H1 (cell line): ENCODE data around the gene TAF7. TPM values are rescaled to one million over a fixed set of nuclear protein-coding genes. Genes with fewer than 3 reads are reported as not detected.
A peak's percentile ranks its signal among the peaks of the same experiment; 100 is the strongest.

Experiments
- CEBPB ChIP-seq: IDR thresholded peaks from 2 replicates; pipeline ENCODE4 v1.6.1; 2012; ENCODE audit warnings: low read depth, low read length
- SUZ12 ChIP-seq: fragments of 200-600 bp; sonication (generic); IDR thresholded peaks from 2 replicates; pipeline ENCODE4 v1.6.1; 2012; ENCODE audit warnings: mild to moderate bottlenecking, inconsistent platforms, low read length, moderate library complexity, mixed read lengths
- polyA plus RNA-seq, 7 experiments: library from polyadenylated mRNA; depleted of rRNA in 3 of 7; stranded (reverse) in 5 of 7; unstranded in 2 of 7; fragments of >200 nt in 5 of 7; fragments of 200-250 nt in 2 of 7; gene quantifications; 1 replicate in 5 of 7; 2 replicates in 1 of 7; 4 replicates in 1 of 7; pipeline versions ENCODE4 v1.2.1 to v1.2.3, GENCODE V29; 2011 to 2013; ENCODE audit warnings: missing spikeins in 2 of 7, mixed read lengths in 2 of 7
- total RNA-seq: library from RNA; stranded (reverse); fragmentation: NEBNext Ultra II Directional; extraction: Animal tissue kit (Norgen Biotek cat#: 25700); gene quantifications from 2 replicates; pipeline ENCODE4 v1.2.1, GENCODE V29; 2021
- TF ChIP-seq, protein P1 (sequence below), 3 experiments: IDR thresholded peaks; 1 replicate in 2 of 3; 2 replicates in 1 of 3; pipeline versions ENCODE4 v1.5.1 to v1.6.1; 2011; ENCODE audit warnings: low read length in 3 of 3, mild to moderate bottlenecking in 3 of 3, inconsistent platforms in 2 of 3, low read depth in 1 of 3, moderate library complexity in 1 of 3; ENCODE audit not compliant: insufficient read depth in 1 of 3; ENCODE audit errors: control extremely low read depth in 1 of 3

The TAF7 gene
- total and polyA plus RNA-seq, 2 of the 8 experiments (the other 6 are each of a cell fraction or from before 2014, with no cell fraction given): 29.8 to 101 TPM

DNA sequence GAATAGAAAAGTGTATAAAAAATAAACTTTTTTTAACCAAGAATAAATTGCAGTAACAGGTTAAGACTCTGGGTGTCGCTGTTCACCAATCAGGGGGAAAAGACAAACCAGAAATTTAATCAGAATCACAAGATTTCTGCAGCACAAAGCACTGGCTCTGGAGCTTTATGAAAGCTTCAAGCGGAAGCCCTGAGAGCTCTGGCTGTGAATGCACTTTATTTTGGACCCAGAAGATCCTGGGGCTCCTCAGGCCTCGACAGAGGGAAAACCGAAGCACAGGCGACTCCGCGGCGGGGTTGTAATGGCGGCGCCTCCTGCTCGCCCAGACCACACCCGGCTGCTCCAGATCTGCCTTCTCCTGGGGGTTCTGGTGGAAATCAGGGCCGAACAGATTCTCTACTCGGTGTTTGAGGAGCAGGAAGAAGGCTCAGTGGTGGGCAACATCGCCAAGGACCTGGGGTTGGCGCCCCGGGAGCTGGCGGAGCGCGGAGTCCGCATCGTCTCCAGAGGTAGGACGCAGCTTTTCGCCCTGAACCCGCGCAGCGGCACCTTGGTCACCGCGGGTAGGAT, 34.4 kb upstream of the TAF7 start, which contains the start of gene PCDHGA4 (continued):
- TF ChIP-seq, protein P1, sequence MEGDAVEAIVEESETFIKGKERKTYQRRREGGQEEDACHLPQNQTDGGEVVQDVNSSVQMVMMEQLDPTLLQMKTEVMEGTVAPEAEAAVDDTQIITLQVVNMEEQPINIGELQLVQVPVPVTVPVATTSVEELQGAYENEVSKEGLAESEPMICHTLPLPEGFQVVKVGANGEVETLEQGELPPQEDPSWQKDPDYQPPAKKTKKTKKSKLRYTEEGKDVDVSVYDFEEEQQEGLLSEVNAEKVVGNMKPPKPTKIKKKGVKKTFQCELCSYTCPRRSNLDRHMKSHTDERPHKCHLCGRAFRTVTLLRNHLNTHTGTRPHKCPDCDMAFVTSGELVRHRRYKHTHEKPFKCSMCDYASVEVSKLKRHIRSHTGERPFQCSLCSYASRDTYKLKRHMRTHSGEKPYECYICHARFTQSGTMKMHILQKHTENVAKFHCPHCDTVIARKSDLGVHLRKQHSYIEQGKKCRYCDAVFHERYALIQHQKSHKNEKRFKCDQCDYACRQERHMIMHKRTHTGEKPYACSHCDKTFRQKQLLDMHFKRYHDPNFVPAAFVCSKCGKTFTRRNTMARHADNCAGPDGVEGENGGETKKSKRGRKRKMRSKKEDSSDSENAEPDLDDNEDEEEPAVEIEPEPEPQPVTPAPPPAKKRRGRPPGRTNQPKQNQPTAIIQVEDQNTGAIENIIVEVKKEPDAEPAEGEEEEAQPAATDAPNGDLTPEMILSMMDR (IDR thresholded peaks at IDR 0.05; ENCODE audit: control extremely low read depth in 1 of 3, insufficient read depth in 1 of 3, low read depth in 1 of 3, low read length in 3 of 3): peak in 2 of 3 experiments; percentile 34 to 39; a peak in 2 of 4 replicates
- TF ChIP-seq SUZ12 (no peak), CEBPB (no peak)
